ENCODE results near the gene DYRK3.

GRCh38 chr1:206693029-206693428 lies 57.7 kb downstream of the DYRK3 start:
- TF ChIP-seq EZH2 (conservative IDR thresholded peaks at IDR 0.05; ENCODE audit: low read depth, low read length) (no peak), SP4 (CRISPR knock-in tag; IDR thresholded peaks at IDR 0.05) (no peak), HNF1A (IDR thresholded peaks at IDR 0.05; ENCODE audit: low read depth) (no peak), HNF1A (CRISPR knock-in tag; IDR thresholded peaks at IDR 0.05; ENCODE audit: borderline replicate concordance) (no peak), SAFB2 (CRISPR knock-in tag; IDR thresholded peaks at IDR 0.05; ENCODE audit: borderline replicate concordance, low read depth) (no peak), PBX3 (CRISPR knock-in tag; IDR thresholded peaks at IDR 0.05; ENCODE audit: borderline replicate concordance) (no peak), ZNF790 (CRISPR knock-in tag; IDR thresholded peaks at IDR 0.05; ENCODE audit: borderline replicate concordance) (no peak), ZZZ3 (CRISPR knock-in tag; IDR thresholded peaks at IDR 0.05; ENCODE audit: borderline replicate concordance) (no peak), CHCHD3 (CRISPR knock-in tag; IDR thresholded peaks at IDR 0.05) (no peak)
